Spleen (tissue), 11 donors: ENCODE results near the gene CACNA2D4. TPM values are rescaled to one million over a fixed set of nuclear protein-coding genes. Genes with fewer than 3 reads are reported as not detected.

Experiments
- DNase-seq: peaks from one replicate; pipeline ENCODE4 v3.0.0-alpha.2; 2020
- H3K27ac ChIP-seq, 8 donors: fragments of 200-600 bp; sonication (generic) in 7 of 8; 1 replicate in 4 of 8; 2 replicates in 4 of 8; pipeline versions ENCODE4 v1.5.0 to v1.8.0; 2016 to 2021; ENCODE audit warnings: inconsistent platforms in 4 of 8, mild to moderate bottlenecking in 4 of 8, moderate library complexity in 1 of 8
- H3K27me3 ChIP-seq, 7 donors: fragments of 200-600 bp; sonication (generic) in 6 of 7; replicated peaks in 1 of 7; 1 replicate in 4 of 7; 2 replicates in 3 of 7; pipeline versions ENCODE4 v1.5.0 to v1.8.0; 2016 to 2021; ENCODE audit warnings: inconsistent platforms in 3 of 7, mild to moderate bottlenecking in 1 of 7
- H3K36me3 ChIP-seq, 6 donors: fragments of 200-600 bp; sonication (generic) in 5 of 6; 1 replicate in 4 of 6; 2 replicates in 2 of 6; pipeline versions ENCODE4 v1.5.0 to v1.8.0; 2016 to 2021; ENCODE audit warnings: inconsistent platforms in 2 of 6
- H3K4me1 ChIP-seq, 6 donors: fragments of 200-600 bp; sonication (generic) in 5 of 6; 1 replicate in 3 of 6; 2 replicates in 3 of 6; pipeline versions ENCODE4 v1.5.0 to v1.8.0; 2016 to 2021; ENCODE audit warnings: inconsistent platforms in 3 of 6
- H3K4me3 ChIP-seq, 8 donors: fragments of 200-600 bp; sonication (generic) in 7 of 8; 1 replicate in 4 of 8; 2 replicates in 4 of 8; pipeline versions ENCODE4 v1.5.0 to v1.8.0; 2016 to 2021; ENCODE audit warnings: inconsistent platforms in 4 of 8, mild to moderate bottlenecking in 4 of 8, moderate library complexity in 2 of 8
- H3K9me3 ChIP-seq, 8 donors: fragments of 200-600 bp; sonication (generic) in 7 of 8; 1 replicate in 4 of 8; 2 replicates in 4 of 8; pipeline versions ENCODE4 v1.5.0 to v1.8.0; 2016 to 2021; ENCODE audit warnings: inconsistent platforms in 4 of 8
- CTCF ChIP-seq, 11 experiments: fragments of 200-600 bp in 7 of 11; fragments of 450-650 bp in 4 of 11; sonication (generic) in 4 of 11; IDR thresholded peaks in 8 of 11; conservative IDR thresholded peaks in 3 of 11; 1 replicate in 7 of 11; 2 replicates in 4 of 11; pipeline versions ENCODE4 v1.4.0 to v1.8.0; 2016 to 2021; ENCODE audit warnings: antibody characterized with exemption in 11 of 11, inconsistent platforms in 4 of 11, mild to moderate bottlenecking in 1 of 11
- POLR2A ChIP-seq, 3 donors: fragments of 450-650 bp; IDR thresholded peaks; one replicate each; pipeline ENCODE4 v1.5.1; 2017; ENCODE audit warnings: antibody characterized with exemption in 3 of 3, mild to moderate bottlenecking in 1 of 3
- POLR2AphosphoS5 ChIP-seq, 3 donors: sonication (generic); formaldehyde crosslinking; IDR thresholded peaks; one replicate each; pipeline ENCODE4 v1.5.1; 2017; ENCODE audit warnings: antibody characterized with exemption in 3 of 3
- WGBS, 5 donors: extraction: QIAGEN DNeasy Blood & Tissue Kit in 3 of 5; methylation state at CpG; one replicate each; pipeline versions ENCODE4 v1.1.5 to v1.1.7; 2013 to 2018; 5-methylcytosine and 5-hydroxymethylcytosine counted together
- intact Hi-C: fragments of 100-400 bp; cut with DNase I; formaldehyde crosslinking; loops from one replicate; pipeline ENCODE4 v1.15.0; 2023; ENCODE audit warnings: low total_unique reads
- polyA plus RNA-seq, 3 donors: library from polyadenylated mRNA; stranded (reverse); fragments of 200-250 nt; gene quantifications; one replicate each; pipeline ENCODE4 v1.2.1, GENCODE V29; 2013
- total RNA-seq, 7 donors: library from RNA; depleted of rRNA in 3 of 7; stranded (reverse); fragments of >200 nt in 3 of 7; fragmentation: NEBNext Ultra II Directional in 4 of 7; extraction: Animal tissue kit (Norgen Biotek cat#: 25700) in 4 of 7; gene quantifications; one replicate each; pipeline versions ENCODE4 v1.1.0 to v1.2.1, GENCODE V29; 2016 to 2021
- donor health status: healthy with polysubstance abuse.
- donor health status: DM: no; HTN: no; CAD: no; lungs with moderate emphysema.
- donor health status: DM: no; HTN: no; CAD: no.
- donor health status: Bipolar disorder and iron deficiency.
- donor health status: healthy.
- donor health status: DM: no; HTN: no; CAD: no.
- donor health status: DM: yes; HTN: yes; CAD: no.

Gene CACNA2D4
- total and polyA plus RNA-seq, 10 donors = 3.3 to 11.8 (median 7.0) TPM

GRCh38 chr12:1763153-1763552 is 155.3 kb downstream of the CACNA2D4 start:
- Histone ChIP-seq H3K36me3 (peaks cover 0 to 23% (median 4%) of the 10 kb centered on the region in 6 donors), H3K27me3 (no peaks in the 10 kb centered on the region), H3K9me3 (no peaks in the 10 kb centered on the region), H3K4me1 (peaks cover 0 to 12% (median 0%) of the 10 kb centered on the region in 6 donors), H3K27ac (no peak overlapping the region), H3K4me3 (no peak overlapping the region)
- TF ChIP-seq POLR2A (IDR thresholded peaks at IDR 0.05) = no peak
- no peak for TF ChIP-seq CTCF (IDR thresholded peaks at IDR 0.05 in 8 of 11, conservative IDR thresholded peaks at IDR 0.05 in 3 of 11)
- TF ChIP-seq POLR2AphosphoS5 (IDR thresholded peaks at IDR 0.05) = no peak
- intact Hi-C loops = no loop called here
- no peak for DNase-seq
- WGBS, 5 donors = 62 to 92% (median 75%) methylated on average over 2 of the region's 2 CpGs

GRCh38 chr12:1761857-1762256 is 156.6 kb downstream of the CACNA2D4 start:
- peaks cover 0 to 12% (median 0%) of the 10 kb centered on the region in 6 donors for H3K4me1 ChIP-seq
- H3K27me3 ChIP-seq = no peaks in the 10 kb centered on the region
- DNase-seq = no peak
- H3K27ac ChIP-seq = no peak overlapping the region
- intact Hi-C loops = no loop called here
- TF ChIP-seq POLR2AphosphoS5 (IDR thresholded peaks at IDR 0.05) (no peak), POLR2A (IDR thresholded peaks at IDR 0.05) (no peak), CTCF (IDR thresholded peaks at IDR 0.05 in 8 of 11, conservative IDR thresholded peaks at IDR 0.05 in 3 of 11) (no peak)
- peaks cover 0 to 36% (median 14%) of the 10 kb centered on the region in 6 donors for H3K36me3 ChIP-seq
- no peaks in the 10 kb centered on the region for H3K9me3 ChIP-seq
- no peak overlapping the region for H3K4me3 ChIP-seq
- WGBS, 5 donors = 78 to 98% (median 89%) methylated on average over 3 of the region's 3 CpGs

GRCh38 chr12:1760566-1761382 is 157.7 kb downstream of the CACNA2D4 start:
- Histone ChIP-seq H3K27ac (no peak overlapping the region), H3K9me3 (no peaks in the 10 kb centered on the region), H3K27me3 (no peaks in the 10 kb centered on the region), H3K36me3 (peaks cover 0 to 47% (median 14%) of the 10 kb centered on the region in 6 donors), H3K4me1 (peaks cover 0 to 12% (median 0%) of the 10 kb centered on the region in 6 donors), H3K4me3 (no peak overlapping the region)
- 86 to 93% (median 89%) methylated on average over 2 of the region's 2 CpGs for WGBS, 5 donors
- no peak for DNase-seq
- intact Hi-C loops = no loop called here
- TF ChIP-seq CTCF (IDR thresholded peaks at IDR 0.05 in 8 of 11, conservative IDR thresholded peaks at IDR 0.05 in 3 of 11) (no peak), POLR2AphosphoS5 (IDR thresholded peaks at IDR 0.05) (no peak), POLR2A (IDR thresholded peaks at IDR 0.05) (no peak)

GRCh38 chr12:1758887-1759286 is 159.6 kb downstream of the CACNA2D4 start:
- intact Hi-C loops = no loop called here
- Histone ChIP-seq H3K36me3 (peaks cover 0 to 65% (median 29%) of the 10 kb centered on the region in 6 donors), H3K9me3 (no peaks in the 10 kb centered on the region), H3K27me3 (no peaks in the 10 kb centered on the region), H3K27ac (no peak overlapping the region), H3K4me1 (peaks cover 0 to 11% (median 0%) of the 10 kb centered on the region in 6 donors), H3K4me3 (no peak overlapping the region)
- TF ChIP-seq CTCF (IDR thresholded peaks at IDR 0.05 in 8 of 11, conservative IDR thresholded peaks at IDR 0.05 in 3 of 11) (no peak), POLR2AphosphoS5 (IDR thresholded peaks at IDR 0.05) (no peak), POLR2A (IDR thresholded peaks at IDR 0.05) (no peak)
- DNase-seq = no peak
- 88 to 98% (median 93%) methylated on average over 4 of the region's 4 CpGs for WGBS, 5 donors
